Tibial artery (tissue), 4 donors: ENCODE data around the gene CCDC148.

ENCODE experiments used
- DNase-seq, 2 donors: peaks; one replicate each; pipeline ENCODE4 v3.0.0-alpha.2; 2019
- H3K27ac ChIP-seq, 2 donors: fragments of 200-600 bp; sonication (generic) in 1 of 2; 1 replicate in 1 of 2; 2 replicates in 1 of 2; pipeline ENCODE4 v1.5.1; 2018 to 2019; ENCODE audit warnings: mild to moderate bottlenecking in 1 of 2
- H3K27me3 ChIP-seq, 2 donors: fragments of 200-600 bp; sonication (generic) in 1 of 2; one replicate each; pipeline versions ENCODE4 v1.5.1 to v1.6.0; 2016 to 2019
- H3K36me3 ChIP-seq, 3 donors: fragments of 200-600 bp; sonication (generic) in 2 of 3; one replicate each; pipeline ENCODE4 v1.5.1; 2016 to 2019; ENCODE audit warnings: mild to moderate bottlenecking in 2 of 3
- H3K4me1 ChIP-seq, 4 donors: fragments of 200-600 bp; sonication (generic) in 2 of 4; 1 replicate in 3 of 4; 2 replicates in 1 of 4; pipeline ENCODE4 v1.5.1; 2016 to 2019
- H3K4me3 ChIP-seq, 2 donors: fragments of 200-600 bp; sonication (generic) in 1 of 2; 1 replicate in 1 of 2; 2 replicates in 1 of 2; pipeline ENCODE4 v1.5.1; 2018 to 2019; ENCODE audit warnings: mild to moderate bottlenecking in 2 of 2
- H3K9me3 ChIP-seq, 3 donors: fragments of 200-600 bp; sonication (generic) in 1 of 3; one replicate each; pipeline ENCODE4 v1.5.1; 2016 to 2019
- CTCF ChIP-seq, 2 experiments: fragments of 200-600 bp in 1 of 2; fragments of 450-650 bp in 1 of 2; IDR thresholded peaks; one replicate each; pipeline ENCODE4 v1.5.1; 2017 to 2019; ENCODE audit warnings: antibody characterized with exemption in 2 of 2, mild to moderate bottlenecking in 1 of 2, moderate library complexity in 1 of 2
- intact Hi-C: fragments of 100-400 bp; cut with DNase I; formaldehyde crosslinking; loops from one replicate; pipeline ENCODE4 v1.15.0; 2023; ENCODE audit warnings: low total_unique reads

CCDC148 gene

GRCh38 chr2:158251356-158251755, 205.2 kb downstream of the CCDC148 start:
- no peak for DNase-seq
- TF ChIP-seq CTCF (IDR thresholded peaks at IDR 0.05), result no peak
- intact Hi-C loops, result no loop called here

GRCh38 chr2:158243392-158243791, 213.2 kb downstream of the CCDC148 start:
- no peak overlapping the region for H3K4me3 ChIP-seq
- no peaks in the 10 kb centered on the region for H3K4me1 ChIP-seq
- H3K27ac ChIP-seq, result no peak overlapping the region
- no peaks in the 10 kb centered on the region for H3K36me3 ChIP-seq
- TF ChIP-seq CTCF (IDR thresholded peaks at IDR 0.05), result no peak
- no peaks in the 10 kb centered on the region for H3K9me3 ChIP-seq
- intact Hi-C loops, result no loop called here
- no peaks in the 10 kb centered on the region for H3K27me3 ChIP-seq
- no peak for DNase-seq

More at GRCh38 chr2:158251356-158251755, 205.2 kb downstream of the CCDC148 start:
- Histone ChIP-seq H3K4me1 (no peaks in the 10 kb centered on the region), H3K27me3 (no peaks in the 10 kb centered on the region), H3K4me3 (no peak overlapping the region), H3K27ac (no peak overlapping the region), H3K9me3 (no peaks in the 10 kb centered on the region), H3K36me3 (no peaks in the 10 kb centered on the region)

- Histone ChIP-seq H3K27ac (no peak overlapping the region), H3K4me1 (no peaks in the 10 kb centered on the region), H3K27me3 (no peaks in the 10 kb centered on the region), H3K9me3 (no peaks in the 10 kb centered on the region), H3K4me3 (no peak overlapping the region), H3K36me3 (no peaks in the 10 kb centered on the region)
- no peak for TF ChIP-seq CTCF (IDR thresholded peaks at IDR 0.05)
- no peak for DNase-seq
- intact Hi-C loops, result no loop called here
Measured at GRCh38 chr2:158242280-158242679, 214.3 kb downstream of the CCDC148 start.

- H3K9me3 ChIP-seq, result no peaks in the 10 kb centered on the region
- no peaks in the 10 kb centered on the region for H3K27me3 ChIP-seq
- no peak for DNase-seq
- TF ChIP-seq CTCF (IDR thresholded peaks at IDR 0.05), result no peak
- no peak overlapping the region for H3K27ac ChIP-seq
- H3K36me3 ChIP-seq, result no peaks in the 10 kb centered on the region
- no peak overlapping the region for H3K4me3 ChIP-seq
- intact Hi-C loops, result no loop called here
- H3K4me1 ChIP-seq, result no peaks in the 10 kb centered on the region
Measured at GRCh38 chr2:158240975-158241374, 215.6 kb downstream of the CCDC148 start.

- no peak overlapping the region for H3K4me3 ChIP-seq
- TF ChIP-seq CTCF (IDR thresholded peaks at IDR 0.05), result no peak
- intact Hi-C loops, result no loop called here
- no peak for DNase-seq
- no peak overlapping the region for H3K27ac ChIP-seq
- no peaks in the 10 kb centered on the region for H3K9me3 ChIP-seq
- H3K36me3 ChIP-seq, result no peaks in the 10 kb centered on the region
- H3K4me1 ChIP-seq, result no peaks in the 10 kb centered on the region
- no peaks in the 10 kb centered on the region for H3K27me3 ChIP-seq
Measured at GRCh38 chr2:158239271-158239670, 217.3 kb downstream of the CCDC148 start.

- H3K4me3 ChIP-seq, result no peak overlapping the region
- intact Hi-C loops, result no loop called here
- no peak for TF ChIP-seq CTCF (IDR thresholded peaks at IDR 0.05)
- H3K36me3 ChIP-seq, result no peaks in the 10 kb centered on the region
- no peaks in the 10 kb centered on the region for H3K4me1 ChIP-seq
- no peak overlapping the region for H3K27ac ChIP-seq
- no peaks in the 10 kb centered on the region for H3K27me3 ChIP-seq
- no peak for DNase-seq
- no peaks in the 10 kb centered on the region for H3K9me3 ChIP-seq
Measured at GRCh38 chr2:158234497-158234896, 222.1 kb downstream of the CCDC148 start.
